Duodenal mucosa (tissue), 2 donors: ENCODE results near the gene TMEM270.

Source experiments
- H3K27ac ChIP-seq: one replicate; pipeline ENCODE4 v1.7.0; 2013; ENCODE audit warnings: low read depth, low read length
- H3K27me3 ChIP-seq, 2 donors: one replicate each; pipeline ENCODE4 v1.7.0; 2013; ENCODE audit warnings: low read length in 2 of 2, control low read depth in 1 of 2; ENCODE audit not compliant: insufficient read depth in 2 of 2, control insufficient read depth in 1 of 2
- H3K36me3 ChIP-seq, 2 donors: one replicate each; pipeline ENCODE4 v1.7.0; 2013; ENCODE audit warnings: low read length in 2 of 2, control low read depth in 1 of 2; ENCODE audit not compliant: insufficient read depth in 2 of 2, control insufficient read depth in 1 of 2
- H3K4me1 ChIP-seq, 2 donors: one replicate each; pipeline ENCODE4 v1.7.0; 2013; ENCODE audit warnings: low read length in 2 of 2, control low read depth in 1 of 2; ENCODE audit not compliant: insufficient read depth in 2 of 2, control insufficient read depth in 1 of 2
- H3K4me3 ChIP-seq, 2 donors: one replicate each; pipeline ENCODE4 v1.7.0; 2013; ENCODE audit warnings: low read length in 2 of 2, low read depth in 1 of 2
- H3K9ac ChIP-seq, 2 donors: one replicate each; pipeline ENCODE4 v1.7.0; 2013; ENCODE audit warnings: low read length in 2 of 2, low read depth in 1 of 2
- H3K9me3 ChIP-seq, 2 donors: one replicate each; pipeline ENCODE4 v1.7.0; 2013; ENCODE audit warnings: low read length in 2 of 2, control low read depth in 1 of 2; ENCODE audit not compliant: control insufficient read depth in 1 of 2

Gene TMEM270

DNA sequence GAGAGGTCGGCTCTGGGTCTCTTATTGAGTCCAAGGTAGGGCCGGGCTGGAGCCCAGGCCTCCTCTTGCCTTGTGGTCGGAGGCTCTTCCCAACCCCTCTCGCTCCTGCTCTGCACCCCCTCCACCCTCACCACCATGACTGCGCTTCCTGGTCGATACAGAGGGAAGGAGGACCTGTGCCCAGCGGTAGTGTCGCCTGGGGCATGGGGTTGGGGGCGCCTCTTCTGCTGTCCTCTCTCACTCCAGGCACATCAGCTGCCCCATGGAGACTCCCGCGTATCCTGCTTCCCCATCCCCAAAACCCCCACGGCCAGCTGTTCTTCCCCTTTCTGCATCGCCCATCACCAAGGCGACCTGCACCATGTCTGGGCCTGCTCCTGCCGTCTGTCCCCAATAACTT lies 44.4 kb downstream of the TMEM270 start:
- Histone ChIP-seq H3K9me3 (no peaks in the 10 kb centered on the region), H3K36me3 (no peaks in the 10 kb centered on the region), H3K27me3 (no peaks in the 10 kb centered on the region), H3K4me3 (no peak overlapping the region), H3K4me1 (no peaks in the 10 kb centered on the region), H3K9ac (no peak overlapping the region), H3K27ac (no peak overlapping the region)

DNA sequence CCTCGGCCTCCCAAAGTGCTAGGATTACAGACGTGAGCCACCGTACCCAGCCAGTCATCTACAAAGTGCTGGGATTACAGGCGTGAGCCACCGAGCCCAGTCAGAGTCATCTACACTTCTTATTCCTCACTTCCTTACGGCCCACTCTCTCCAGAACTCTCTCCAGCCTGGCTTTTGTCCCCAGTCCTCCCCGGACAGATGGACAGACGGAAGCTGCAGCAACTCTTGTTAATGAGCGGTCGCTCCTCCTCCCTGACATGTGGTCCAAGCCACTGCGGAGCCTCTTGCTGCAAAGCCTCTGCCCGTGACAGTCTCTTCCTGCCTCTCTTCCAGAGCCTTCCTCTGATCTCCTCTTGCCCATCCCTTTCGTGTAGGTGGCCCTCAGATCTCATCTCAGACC lies 45.9 kb downstream of the TMEM270 start:
- Histone ChIP-seq H3K27me3 (no peaks in the 10 kb centered on the region), H3K4me3 (no peak overlapping the region), H3K9me3 (no peaks in the 10 kb centered on the region), H3K36me3 (no peaks in the 10 kb centered on the region), H3K27ac (no peak overlapping the region), H3K4me1 (no peaks in the 10 kb centered on the region), H3K9ac (no peak overlapping the region)

DNA sequence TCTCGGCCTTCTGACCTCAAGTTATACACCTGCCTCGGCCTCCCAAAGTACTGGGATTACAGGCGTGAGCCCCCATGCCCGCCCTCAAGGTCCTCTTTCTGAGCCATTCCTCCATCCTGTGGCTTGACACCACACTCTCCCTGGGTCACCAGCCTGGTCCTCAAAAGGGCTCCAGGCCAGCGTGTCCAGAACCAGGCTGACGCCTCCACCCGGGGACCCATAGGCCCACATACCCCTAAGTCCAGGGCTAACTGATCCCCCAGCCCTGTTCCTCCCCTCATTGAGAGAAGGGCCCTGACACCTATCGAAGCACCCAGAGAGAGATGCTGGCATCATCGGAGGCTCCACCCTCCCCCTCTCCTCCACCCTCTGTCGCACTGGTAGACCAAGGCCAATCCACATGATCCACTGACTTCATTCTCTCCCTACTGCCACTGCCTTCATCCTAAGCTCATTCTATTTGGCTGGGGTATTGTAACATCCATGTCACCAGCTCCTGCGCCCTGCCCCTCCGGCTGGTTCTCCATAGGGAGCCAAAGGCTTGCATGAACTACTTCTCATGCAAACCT lies 46.7 kb downstream of the TMEM270 start:
- no peaks in the 10 kb centered on the region for H3K36me3 ChIP-seq
- H3K27me3 ChIP-seq: no peaks in the 10 kb centered on the region
- no peak overlapping the region for H3K9ac ChIP-seq
- H3K4me3 ChIP-seq: no peak overlapping the region
- no peaks in the 10 kb centered on the region for H3K4me1 ChIP-seq
- no peaks in the 10 kb centered on the region for H3K9me3 ChIP-seq
- H3K27ac ChIP-seq: no peak overlapping the region

DNA sequence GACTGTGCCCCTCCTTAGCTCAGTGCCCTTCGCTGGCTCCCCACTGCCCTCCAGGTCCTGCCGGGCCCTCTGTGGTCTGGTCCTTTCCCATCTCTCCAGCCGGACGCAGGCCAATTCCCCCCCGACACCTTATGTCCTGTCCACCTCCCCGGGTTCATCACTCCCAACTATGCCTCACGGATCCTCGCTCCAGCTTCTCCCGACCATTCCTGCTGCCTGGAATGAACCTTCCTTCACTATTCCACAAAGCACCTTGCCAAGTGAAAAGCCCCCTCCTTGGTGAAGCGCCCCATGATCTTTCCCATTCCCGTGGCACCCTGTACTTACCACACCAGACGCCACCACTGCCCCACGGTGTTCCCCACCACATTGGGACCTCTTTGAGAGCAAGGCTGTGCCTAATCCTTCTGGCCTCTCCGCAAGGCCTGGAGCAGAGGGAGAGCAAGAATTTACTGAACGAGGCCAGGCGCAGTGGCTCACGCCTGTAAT lies 47.2 kb downstream of the TMEM270 start:
- H3K36me3 ChIP-seq: no peaks in the 10 kb centered on the region
- no peaks in the 10 kb centered on the region for H3K9me3 ChIP-seq
- H3K27ac ChIP-seq: no peak overlapping the region
- H3K9ac ChIP-seq: no peak overlapping the region
- H3K27me3 ChIP-seq: no peaks in the 10 kb centered on the region
- no peak overlapping the region for H3K4me3 ChIP-seq
- H3K4me1 ChIP-seq: no peaks in the 10 kb centered on the region

DNA sequence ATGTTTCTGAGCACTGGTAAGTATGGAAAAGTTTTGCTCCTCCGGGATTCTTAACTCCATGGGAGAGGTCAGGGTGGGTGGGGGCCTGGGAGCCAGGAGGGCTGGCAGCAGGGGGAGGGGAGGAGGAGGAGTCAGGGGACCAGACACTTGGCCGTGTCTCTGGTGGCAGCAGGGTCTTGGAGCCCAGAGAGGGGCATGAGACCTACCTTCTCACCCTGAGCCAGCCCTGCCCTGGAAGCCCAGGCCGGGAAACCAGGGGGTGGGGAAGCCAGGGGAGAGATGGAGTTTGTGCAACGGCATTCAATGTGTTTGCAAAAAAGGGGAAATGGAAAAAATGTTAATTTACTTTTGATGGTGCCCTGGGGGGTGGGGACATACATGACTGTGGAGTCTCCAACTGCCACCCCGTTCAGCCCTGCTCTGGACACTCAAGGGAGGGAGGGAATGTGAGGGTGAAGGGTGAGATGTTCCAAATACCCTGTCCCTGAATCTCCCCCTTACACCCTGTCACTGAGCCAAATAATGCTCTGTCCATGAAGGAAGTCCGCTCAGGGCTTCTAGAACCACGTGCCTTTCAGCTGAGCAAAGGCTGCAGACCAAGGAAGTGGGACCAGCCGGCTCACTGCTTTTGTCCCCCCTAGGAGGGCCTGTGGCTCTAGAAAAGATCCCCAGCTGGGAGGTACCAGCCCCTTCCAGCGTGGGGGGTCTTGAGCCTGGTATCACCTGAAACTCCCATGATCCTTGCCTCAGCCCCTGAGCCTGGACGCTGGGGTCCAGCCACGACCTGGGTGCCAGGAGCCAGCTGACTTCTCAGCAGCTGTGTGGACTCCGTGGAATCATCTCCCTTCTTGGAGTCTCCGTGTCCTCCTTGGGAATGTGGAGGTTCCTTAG lies 48.3 kb downstream of the TMEM270 start:
- Histone ChIP-seq H3K27me3 (no peaks in the 10 kb centered on the region), H3K4me1 (no peaks in the 10 kb centered on the region), H3K4me3 (no peak overlapping the region), H3K36me3 (no peaks in the 10 kb centered on the region), H3K9ac (no peak overlapping the region), H3K27ac (no peak overlapping the region), H3K9me3 (no peaks in the 10 kb centered on the region)

DNA sequence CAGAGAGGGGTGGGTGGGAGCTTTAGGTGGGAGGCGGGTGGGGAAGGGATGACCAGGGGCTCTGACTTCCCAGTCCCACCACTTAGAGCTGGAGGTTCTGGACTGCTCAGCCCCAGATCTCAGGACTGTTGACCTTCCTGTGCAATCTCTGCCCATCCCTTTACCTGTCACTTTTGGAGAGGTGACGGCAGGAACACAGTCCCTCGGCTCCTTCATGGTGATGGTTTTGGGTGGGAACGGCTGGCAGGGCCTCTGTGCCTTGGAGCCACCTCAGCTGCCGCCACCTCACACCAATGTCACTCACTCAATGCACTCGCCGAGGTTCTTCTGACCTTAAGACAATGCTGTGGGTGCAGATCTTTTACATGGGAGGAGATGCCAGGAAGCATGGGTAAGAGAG lies 49.0 kb downstream of the TMEM270 start:
- Histone ChIP-seq H3K27me3 (no peaks in the 10 kb centered on the region), H3K9ac (no peak overlapping the region), H3K27ac (no peak overlapping the region), H3K4me3 (no peak overlapping the region), H3K4me1 (no peaks in the 10 kb centered on the region), H3K36me3 (no peaks in the 10 kb centered on the region), H3K9me3 (no peaks in the 10 kb centered on the region)

DNA sequence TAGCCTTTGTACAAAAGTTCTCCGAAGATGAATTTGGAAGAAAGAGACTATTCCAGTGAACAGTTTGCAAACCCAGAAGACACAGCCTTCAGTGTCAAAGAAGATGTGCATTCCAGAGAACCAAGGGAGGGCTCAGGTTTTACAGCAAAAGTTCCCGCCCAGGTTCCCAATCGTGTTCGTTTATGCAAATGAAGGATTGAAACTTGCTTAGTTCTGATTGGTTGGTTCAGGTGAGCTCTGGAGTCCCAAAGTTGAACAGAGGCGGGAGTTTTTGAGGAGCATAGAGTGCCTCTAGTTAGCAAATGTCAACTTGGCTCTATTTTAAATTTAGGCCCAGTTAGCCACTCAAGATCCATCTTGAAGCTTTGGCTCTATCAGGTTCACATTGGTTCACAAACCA lies 51.3 kb downstream of the TMEM270 start:
- H3K4me3 ChIP-seq: no peak overlapping the region
- H3K36me3 ChIP-seq: no peaks in the 10 kb centered on the region
- H3K9me3 ChIP-seq: no peaks in the 10 kb centered on the region

More for the DNA sequence above, 51.3 kb downstream of the TMEM270 start:
- Histone ChIP-seq H3K4me1 (no peaks in the 10 kb centered on the region), H3K27ac (no peak overlapping the region), H3K9ac (no peak overlapping the region), H3K27me3 (no peaks in the 10 kb centered on the region)
